NCI-H1417 (cell line): Measurements from ENCODE around the gene ID3.
A peak's percentile ranks its signal among the peaks of the same experiment; 100 is the strongest.

Source experiments
- DNase-seq, 3 experiments: peaks; one replicate each; lab custom pipeline; 2025; lab: John Stamatoyannopoulos, UW

The ID3 gene

DNA sequence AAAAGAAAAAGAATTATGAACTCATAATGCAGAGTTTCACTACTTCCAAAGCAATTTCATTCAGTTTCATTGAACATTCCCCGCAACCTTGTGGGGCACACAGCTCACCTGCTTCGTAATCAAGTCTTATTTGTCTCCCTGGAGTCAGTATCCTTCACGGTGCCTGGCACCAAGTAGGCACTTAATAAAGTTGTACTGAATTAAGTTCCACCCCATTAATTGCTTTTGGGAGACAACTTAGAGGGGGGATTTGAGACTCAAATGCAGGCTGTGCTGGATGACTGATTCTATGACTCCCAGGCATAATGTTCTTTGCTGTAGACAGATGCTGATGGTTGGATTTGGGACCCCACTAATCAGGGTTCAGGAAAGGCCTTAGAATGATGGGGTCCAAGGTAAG, 6.5 kb upstream of the ID3 start:
- DNase-seq, result no peak

DNA sequence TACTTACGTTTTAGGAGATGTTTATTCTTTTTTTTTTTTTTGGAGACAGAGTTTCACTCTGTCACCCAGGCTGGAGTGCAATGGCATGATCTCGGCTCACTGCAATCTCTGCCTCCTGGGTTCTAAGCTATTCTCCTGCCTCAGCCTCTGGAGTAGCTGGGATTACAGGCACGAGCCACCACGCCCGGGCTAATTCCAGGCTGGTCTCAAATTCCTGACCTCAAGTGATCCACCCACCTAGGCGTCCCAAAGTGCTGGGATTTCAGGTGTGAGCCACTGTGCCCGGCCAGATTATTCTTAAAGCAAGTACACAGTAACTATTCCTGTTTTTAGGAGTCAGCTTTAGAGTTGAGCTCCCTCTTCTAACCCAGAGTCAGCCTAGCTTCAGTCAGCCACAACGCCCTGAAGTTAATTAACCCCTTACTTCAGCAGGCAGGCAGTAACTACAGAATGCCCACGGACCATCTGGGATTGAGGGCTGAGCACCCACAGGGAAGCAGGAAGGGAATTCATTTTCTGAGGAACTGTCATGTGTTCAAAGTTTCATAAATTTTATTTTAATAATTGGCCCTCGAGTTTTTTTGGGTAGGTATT, 5.3 kb upstream of the ID3 start:
- no peak for DNase-seq

DNA sequence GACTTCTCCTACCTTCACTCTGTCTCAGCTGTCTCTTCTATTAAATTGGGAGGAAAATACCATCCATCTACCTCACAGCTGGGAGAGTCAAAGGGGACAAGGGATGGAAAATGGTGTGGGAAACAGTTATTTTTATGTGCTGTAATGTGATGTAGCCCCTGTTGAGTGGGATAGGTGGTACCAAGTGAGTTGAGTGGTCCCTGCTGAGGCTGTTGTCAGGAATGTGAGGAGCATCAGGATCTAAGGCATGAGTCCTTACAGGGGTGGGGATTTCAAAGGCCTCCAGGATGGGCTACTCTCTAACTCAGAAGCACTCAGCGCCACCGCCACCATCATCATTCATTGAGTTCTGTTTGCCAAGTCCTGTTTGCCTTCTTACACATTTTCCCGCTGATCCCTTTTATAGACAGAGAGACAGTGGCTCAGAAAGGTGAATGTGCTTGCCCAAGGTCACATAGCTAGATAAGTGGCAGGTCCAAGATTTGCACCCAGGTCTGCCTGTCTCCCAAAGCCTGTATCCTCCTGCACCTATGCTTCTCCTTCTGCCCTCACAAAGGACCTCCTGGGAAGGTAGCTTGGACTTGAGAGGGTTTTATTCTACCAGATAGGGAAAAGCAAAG, 4.6 kb upstream of the ID3 start:
- DNase-seq, result peak in 1 of 3 experiments; percentile 37

DNA sequence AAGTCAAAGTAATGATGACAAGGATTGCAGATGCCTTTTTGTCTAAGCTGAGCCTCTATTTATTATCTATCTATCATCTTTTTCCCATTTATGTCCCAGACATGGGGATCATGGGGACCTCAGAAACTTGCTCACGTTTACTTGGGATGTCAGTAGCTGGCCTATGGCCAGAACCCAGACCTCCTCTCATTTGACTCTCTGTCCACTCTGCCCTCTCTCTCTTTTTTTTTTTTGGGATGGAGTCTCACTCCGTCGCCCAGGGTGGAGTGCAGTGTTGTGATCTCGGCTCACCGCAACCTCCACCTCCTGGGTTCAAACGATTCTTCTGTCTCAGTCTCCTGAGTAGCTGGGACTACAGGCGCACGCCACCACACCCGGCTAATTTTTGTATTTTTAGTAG, 3.7 kb upstream of the ID3 start:
- DNase-seq, result peak in 1 of 3 experiments; percentile 49

DNA sequence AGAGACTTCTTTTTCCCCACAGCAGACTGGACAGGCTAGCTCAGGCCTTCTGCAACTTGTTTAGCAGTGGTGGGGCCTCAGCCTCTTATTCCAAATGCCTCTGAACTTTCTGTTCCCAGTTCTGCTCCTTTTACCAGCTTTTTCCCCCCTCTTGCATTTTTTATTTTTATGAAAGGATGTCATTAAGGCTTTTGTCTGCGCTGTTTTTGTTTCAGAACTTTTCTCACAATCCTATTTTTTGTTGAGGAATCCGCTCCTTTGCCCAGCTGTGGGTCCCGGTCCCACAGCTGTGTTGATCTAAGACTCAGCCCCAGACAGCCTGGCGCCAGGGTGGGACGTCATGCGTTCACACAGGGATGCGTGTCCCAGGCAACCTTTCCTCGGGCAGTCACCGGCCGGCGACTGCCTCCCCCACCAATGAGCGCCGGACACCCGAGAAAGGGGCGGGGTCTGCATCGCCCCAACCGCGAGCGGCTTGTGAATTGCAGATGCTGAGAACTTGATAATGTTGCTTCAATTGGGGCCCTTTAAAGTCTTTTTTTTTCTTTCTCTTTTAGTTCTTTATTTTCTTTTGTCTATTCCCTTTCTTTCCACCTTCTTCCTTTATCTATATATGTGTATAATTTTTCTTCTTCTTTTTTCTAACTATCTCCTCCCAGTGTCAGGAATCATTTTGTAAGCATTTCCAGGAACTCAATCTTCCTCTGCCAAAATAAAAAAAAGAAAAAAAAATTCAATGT, 3.0 kb upstream of the ID3 start:
- DNase-seq, result peak; percentile 97 to 98 (median 97)

DNA sequence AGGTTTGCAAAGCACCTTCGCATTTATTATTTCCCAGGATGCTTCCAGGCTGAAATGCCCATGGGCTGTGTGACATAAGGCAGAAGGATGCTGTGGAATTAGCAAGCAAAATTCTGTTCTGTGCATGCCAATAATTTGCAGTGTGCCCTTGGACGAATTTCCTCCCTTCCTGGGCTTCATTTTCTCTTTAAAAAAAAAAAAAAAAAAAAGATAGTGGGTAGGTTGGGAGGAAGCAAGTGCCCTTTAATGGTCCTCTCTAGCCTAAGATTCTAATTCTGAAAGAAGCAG, 2.5 kb upstream of the ID3 start:
- no peak for DNase-seq

DNA sequence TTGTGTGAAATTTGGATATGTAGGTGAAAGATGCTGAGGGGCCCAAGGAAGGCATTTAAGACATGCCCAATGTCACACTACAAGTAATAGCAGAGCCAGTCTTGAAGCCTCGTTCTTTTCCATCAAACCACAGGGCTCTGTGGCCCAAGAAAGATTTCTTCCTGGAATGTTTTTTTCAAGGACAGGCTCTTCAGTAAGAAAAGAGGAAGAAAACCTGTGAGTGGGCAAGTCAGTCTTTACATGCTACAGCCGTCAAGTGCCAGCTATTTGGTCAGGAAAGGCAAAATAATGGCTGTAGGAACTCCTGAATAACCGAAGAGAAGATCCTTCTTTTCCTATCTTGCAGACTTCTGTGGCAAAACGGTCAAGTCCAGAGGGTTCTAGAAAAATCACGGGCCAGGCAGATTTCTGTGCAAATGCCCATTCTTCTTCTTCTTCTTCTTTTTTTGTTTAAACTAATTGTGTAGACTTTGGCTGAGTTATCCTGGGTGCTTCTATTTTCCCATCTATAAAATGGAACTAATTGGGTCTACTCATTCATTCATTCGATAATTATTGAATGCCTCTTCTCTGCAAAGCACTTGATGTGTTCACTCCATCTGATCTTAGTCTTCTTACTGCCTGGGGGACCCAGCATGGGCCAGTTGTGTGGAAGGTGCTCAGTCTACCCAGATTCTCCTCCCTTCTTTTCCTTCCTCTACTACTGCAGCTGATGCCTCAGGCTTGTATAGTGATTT, 1.9 kb upstream of the ID3 start:
- peak in 1 of 3 experiments; percentile 38 for DNase-seq

DNA sequence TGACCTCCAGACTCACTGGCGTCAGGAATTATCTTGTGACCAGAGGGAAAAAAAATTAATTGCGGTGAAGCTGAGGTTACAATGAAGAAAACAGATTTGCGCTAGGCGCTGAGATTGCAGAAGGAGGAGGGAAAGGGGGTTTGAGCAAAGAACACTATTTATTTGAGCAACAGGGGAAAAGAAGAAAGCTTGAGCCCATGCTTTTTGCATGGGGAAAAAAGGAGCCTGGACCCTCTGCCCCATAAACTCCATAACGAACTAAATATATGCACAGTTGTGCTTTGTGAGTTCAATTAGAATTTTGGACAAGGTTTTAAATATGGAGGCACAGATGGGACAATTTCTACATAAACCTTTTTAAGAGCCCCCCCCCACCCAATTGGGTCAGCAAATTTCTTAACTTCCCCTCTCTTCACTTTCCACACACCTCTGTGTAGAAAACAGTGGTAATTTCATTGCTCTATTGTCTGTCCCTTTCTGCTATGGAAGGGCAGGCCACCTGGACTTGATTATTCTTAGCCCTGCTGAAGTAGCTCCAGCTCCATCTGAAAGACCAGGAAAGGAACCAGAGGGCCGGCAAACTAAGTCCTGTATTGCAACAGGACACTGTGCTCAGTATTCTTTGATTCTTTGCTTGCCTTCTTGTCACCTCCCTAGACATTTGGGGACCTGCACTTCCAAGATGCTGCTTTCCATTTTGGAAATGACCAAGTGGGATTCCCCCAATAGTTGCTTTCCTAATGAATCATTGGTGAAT, 862 bp upstream of the ID3 start:
- peak; percentile 41 to 72 (median 65) for DNase-seq

DNA sequence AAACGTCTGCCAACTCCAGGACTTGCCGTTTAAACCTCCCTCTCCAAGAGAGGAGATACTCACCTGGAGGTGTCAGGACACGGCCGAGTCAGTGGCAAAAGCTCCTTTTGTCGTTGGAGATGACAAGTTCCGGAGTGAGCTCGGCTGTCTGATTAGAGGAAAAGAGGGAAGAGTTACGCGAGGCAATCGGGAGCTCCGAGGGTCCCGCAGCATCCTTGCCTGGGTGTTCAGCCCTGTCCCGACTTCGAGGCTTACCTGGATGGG, 497 bp downstream of the ID3 start:
- DNase-seq, result no peak

DNA sequence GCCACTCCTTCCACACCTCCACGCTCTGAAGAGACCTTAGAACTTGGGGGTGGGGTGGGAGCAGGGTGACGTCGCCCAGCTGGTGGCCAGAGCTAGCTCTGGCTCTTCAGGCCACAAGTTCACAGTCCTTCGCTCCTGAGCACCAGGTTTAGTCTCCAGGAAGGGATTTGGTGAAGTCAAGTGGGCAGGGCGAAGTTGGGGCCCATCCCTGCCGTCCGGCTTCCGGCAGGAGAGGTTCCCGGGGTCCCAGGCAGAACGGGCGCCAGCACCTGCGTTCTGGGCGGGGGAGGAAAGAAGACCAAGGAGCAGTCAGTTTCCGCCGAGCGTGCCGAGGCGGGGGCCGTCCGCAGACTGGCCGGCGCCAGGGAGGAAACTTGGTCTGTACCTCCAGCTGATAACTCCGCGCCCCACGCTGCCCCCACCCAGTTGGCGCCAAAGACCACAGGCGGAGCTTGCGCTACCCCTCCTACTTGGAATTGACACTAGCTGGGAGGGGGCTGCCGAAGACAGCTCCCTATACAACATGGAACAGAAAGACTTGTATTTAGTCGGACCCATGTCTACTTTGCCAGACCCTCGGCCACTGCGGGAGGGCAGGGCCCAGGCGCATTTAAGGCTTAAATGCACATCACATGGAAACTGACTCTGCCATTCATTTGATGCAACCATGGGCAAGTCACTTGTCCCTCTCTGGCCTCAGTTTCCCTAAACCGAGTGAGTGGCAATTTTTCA, 995 bp downstream of the ID3 start:
- DNase-seq, result peak; percentile 62 to 79 (median 65)

DNA sequence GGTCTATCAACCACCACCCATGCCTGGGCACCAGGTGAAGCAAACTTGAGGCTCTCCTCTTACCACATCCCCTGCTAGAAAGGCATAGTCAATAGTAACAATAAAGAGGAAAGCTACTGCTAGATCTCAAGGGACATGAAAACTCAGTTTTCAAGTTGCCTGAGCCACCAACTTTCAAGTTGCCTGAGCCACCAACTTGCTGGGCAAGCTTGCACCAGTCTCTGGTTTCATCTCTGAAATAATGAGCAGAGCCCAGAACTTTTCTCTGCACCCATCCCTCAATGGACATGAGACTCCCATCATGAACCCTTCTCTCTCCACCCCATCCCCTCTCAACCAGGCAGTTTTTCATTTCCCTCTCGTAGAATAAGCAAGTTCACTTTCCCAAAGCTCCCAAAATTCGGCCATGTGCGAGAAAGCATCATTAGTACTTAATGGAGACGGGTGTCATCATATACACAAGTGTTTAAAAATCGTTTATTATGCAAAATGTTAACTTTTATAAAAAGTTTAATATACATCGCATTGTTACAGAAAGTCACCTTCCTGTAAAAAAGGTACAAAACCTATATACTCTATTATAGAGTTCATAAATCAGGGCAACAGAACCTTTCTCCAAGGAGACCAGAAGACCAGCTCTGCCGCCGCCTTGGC, 1.7 kb downstream of the ID3 start:
- peak in 1 of 3 experiments; percentile 44 for DNase-seq

DNA sequence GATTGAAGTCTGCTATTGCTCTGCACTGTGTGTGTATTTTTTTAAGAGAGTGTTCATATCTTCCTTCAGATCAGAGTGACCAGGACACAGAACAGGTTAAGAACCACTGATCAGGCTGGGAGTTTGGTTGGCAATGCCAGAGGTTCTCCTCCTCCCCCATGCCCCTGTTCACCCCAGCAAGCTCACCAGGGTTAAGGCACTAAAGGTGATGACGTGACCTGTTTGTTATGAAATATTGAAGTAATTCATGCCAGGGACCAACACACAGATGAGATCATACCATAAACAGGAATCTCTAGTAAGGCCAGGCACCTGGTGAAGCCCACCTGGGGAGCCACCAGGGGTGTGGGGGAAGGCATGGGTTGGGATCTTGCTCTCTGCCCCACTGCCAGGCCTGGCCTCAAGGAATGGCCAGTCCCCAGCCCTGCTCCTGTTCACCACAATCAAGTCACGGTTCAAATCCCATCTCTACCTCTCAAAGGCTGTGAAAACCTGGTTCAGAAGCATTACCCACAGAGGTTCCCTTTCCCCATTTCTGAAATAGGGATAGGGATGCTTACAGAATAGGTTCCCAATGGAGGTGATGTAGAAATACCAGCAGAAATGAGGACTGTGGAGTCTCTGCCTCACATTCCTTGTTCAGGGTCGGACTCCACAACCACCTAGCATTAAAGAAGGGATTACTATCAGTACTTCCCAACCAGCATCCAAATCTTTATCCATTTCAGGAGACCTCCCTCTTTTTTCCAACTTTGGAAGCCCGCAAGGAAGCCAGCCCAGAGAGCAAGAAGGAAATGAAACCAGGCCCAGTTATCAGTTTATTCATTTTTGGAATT, 2.4 kb downstream of the ID3 start:
- DNase-seq, result peak; percentile 35 to 63 (median 36)

DNA sequence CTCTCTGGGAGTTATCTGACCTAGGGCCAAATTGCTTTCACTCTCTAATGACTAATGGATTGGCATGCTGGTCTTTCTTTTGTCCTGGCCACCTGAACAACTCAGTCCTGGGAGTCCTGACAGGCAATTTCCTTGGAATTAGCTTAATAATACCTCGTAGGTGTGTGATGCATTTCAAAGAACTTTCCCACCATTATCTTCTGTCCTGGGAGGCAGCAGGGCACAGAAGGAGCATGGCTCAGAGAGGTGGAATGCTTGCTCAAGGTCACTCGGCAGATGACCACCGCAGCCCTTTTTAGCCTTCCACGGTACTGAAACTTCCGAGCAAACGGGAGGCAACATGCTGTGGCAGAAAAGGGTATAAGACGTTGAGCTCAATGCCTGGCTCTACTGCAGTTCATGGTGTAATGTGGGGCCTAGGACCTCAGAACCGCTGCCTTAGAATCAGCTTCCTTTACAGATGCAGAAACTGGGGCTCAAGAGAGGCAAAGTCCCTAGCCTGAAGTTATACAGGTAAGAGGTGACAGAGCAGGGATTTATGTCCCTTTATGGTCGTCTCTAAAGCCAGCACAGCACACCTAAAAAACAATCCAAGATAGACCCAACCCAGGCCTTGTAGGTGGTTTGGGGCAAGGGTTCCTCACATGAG, 3.2 kb downstream of the ID3 start:
- peak; percentile 53 to 80 (median 66) for DNase-seq

DNA sequence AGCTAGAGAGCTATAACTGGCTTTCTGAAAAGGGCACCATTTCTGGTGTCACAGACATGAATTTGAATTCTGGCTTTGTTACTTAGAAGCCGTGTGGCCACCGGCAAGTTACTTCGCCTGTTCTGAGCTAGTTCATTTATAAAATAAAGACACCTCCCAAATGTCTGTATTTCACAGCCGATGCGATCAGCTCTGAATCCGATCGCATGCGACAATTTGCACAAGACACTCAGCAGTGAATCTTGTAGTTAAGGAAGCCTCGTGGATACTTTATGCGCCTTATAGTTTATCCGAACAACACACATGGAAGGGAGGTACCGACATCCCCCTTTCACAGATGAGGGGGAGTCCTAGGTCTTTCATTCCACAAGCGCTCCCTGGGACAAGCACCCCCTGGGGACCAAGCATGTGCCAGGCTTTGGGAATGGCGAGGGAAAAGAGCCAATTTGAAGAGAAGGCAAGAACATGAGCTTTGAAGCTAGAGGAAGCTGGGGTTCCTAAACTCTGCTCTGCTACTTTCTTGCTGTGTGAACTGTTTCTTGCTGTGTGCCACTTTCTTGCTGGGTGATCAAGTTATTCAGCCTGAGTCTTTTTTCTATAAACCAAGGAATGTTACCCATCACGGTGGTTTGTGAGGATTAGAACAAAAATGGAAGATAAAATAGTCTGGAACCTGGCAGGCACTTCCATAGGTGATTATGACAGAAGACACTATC, 3.9 kb downstream of the ID3 start:
- peak in 1 of 3 experiments; percentile 83 for DNase-seq

DNA sequence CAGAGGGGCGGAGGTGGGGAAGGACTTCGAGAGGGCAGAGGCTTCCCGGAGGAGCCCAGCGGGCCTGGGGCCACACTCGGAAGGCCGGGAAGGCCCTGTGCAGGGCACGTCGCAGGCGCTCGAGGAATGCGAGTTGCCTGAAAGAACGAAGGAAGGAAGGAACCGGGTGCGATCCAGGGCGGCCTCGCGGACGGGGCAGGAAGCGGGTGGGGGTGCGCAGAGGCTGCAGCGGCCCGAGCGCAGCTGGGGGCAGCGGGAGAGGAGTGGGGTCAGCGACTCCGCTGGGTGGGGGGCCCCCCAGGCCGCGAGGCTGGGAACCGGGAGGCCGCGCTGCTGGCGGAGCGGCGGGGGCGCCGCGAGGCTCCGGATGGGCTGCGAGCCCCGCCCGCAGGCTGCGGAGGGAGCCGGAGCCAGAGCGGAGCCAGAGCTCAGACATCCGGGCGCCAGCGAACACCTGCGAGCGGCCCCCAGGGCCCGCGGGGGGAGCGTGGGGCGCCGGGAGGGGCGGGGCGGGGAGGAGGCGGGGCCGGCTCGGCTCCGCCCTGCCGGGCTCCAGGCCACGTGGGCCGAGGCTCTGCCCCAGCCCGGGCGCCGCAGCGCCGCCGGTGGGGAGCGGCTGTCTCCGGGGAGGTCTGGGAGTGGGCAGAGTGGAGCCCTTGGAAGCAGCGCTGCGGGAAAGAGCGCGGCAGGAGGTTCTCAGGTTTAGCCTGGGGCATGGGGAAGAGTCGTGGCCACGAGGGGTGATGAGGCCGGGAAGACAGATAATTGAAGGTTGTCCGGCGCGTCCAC, 4.6 kb downstream of the ID3 start:
- DNase-seq, result peak; percentile 96 to 98 (median 97)

DNA sequence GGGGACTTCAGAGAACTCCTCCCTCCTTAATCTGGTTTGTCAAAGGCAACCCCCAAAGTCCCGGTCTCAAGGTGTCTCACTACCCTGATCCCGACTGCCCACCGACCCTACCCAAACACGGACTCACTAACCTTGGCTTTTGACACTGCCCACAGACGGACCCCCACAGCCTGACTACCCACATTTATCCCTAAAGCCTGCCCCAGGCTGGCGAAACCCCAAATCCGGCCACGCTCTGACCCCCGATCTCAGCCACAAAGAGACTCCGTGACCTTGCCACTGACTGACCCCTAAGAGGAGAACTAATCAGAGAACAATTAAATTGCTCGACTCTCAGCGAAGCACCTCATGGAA, 5.2 kb downstream of the ID3 start:
- DNase-seq, result no peak

DNA sequence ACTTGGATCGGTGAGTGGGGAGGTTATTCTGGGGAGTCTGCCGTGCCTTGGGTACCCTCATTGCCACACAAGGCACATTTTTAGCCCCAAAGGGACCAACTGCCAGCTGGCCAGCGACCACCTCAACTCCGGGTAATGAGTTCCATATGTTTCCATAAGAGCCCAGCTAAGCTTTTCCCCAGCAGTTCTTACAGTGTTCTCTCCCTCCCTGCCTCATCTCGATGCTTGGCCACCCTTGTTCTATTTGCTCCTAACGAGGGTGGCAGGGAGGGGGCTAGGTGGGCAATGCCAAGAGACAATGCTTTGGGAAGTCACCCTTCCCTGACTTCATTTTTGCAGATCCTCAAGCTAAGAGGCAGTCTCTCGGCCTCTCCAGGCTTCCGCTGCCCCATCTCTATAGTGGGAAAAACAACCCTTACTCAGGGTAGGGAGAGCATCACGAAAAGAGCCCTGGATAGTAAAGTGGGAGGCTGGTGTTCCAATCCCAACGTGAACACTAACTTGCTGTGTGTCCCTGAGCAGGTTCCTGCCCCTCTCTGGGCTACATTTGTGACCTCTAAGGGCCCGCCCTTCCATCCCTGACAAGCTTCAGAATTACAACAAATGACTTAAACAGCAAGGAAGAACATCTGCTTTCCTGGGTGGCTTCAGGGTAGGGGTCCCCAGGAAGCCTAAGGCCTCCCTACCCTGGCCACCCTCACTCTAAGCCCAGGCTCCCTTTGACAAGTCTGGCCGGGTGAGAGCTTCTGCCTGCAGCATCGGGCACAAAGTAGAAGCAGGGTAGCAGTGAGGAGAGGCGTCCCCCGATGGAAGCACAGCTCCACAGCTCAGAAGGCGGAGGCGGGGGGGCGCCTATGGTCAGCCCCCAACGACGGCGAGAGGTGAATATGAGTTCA, 5.8 kb downstream of the ID3 start:
- DNase-seq, result peak in 1 of 3 experiments; percentile 42
